NCI-H345 treated with DMSO at 0.1 percent for 48 hours (cell line): ENCODE data around the gene PARP2.
A peak's percentile ranks its signal among the peaks of the same experiment; 100 is the strongest.
"Not testable (repeated sequence)": the region's sequence is repeated elsewhere in the genome, so short reads cannot be mapped to it uniquely, and the experiment has no call there.

ENCODE experiments used
- DNase-seq: peaks from one replicate; lab custom pipeline; 2025; ENCODE audit not compliant: unreplicated experiment; lab: John Stamatoyannopoulos, UW

PARP2 gene

GRCh38 chr14:20343092-20343861 is at the start of gene PARP2:
Gene PARP2, plus strand, starts transcription at chr14:20343635. Its CDS starts 7 bp downstream, at chr14:20343642.
- peak; percentile 99 for DNase-seq

- no peak for DNase-seq
Observed at GRCh38 chr14:20294636-20295035, 48.8 kb upstream of the PARP2 start.

GRCh38 chr14:20295067-20295466 is 48.4 kb upstream of the PARP2 start:
- DNase-seq, result no peak

- no peak for DNase-seq
Observed at GRCh38 chr14:20302042-20302755, 41.2 kb upstream of the PARP2 start.

GRCh38 chr14:20305265-20306078 is 38.0 kb upstream of the PARP2 start, which contains the start of gene TTC5:
Gene TTC5, minus strand, starts transcription at chr14:20305951. Its CDS starts 14 bp downstream, at chr14:20305937.
- peak; percentile 79 for DNase-seq

- DNase-seq, result no peak
Observed at GRCh38 chr14:20306079-20306423, 37.4 kb upstream of the PARP2 start.

GRCh38 chr14:20314026-20314425 is 29.4 kb upstream of the PARP2 start:
- DNase-seq, result no peak

- no peak for DNase-seq
Observed at GRCh38 chr14:20317720-20318119, 25.7 kb upstream of the PARP2 start.

- DNase-seq, result peak; percentile 64
Observed at GRCh38 chr14:20327005-20327869, 16.2 kb upstream of the PARP2 start.

GRCh38 chr14:20328705-20329104 is 14.7 kb upstream of the PARP2 start:
- DNase-seq, result no peak

- no peak for DNase-seq
Observed at GRCh38 chr14:20329355-20329754, 14.1 kb upstream of the PARP2 start.

GRCh38 chr14:20331053-20331613 is 12.3 kb upstream of the PARP2 start:
- no peak for DNase-seq

- DNase-seq, result no peak
Observed at GRCh38 chr14:20332431-20332787, 11.0 kb upstream of the PARP2 start.

- DNase-seq, result no peak
Observed at GRCh38 chr14:20332788-20333493, 10.5 kb upstream of the PARP2 start, which contains the start of gene CCNB1IP1. Gene CCNB1IP1, minus strand, starts transcription at chr14:20333279. Its CDS starts 16,756 bp downstream, at chr14:20316523.

- DNase-seq, result no peak
Observed at GRCh38 chr14:20333494-20333841, 10.0 kb upstream of the PARP2 start.

- no peak for DNase-seq
Observed at GRCh38 chr14:20334017-20334416, 9.4 kb upstream of the PARP2 start.

- not testable (repeated sequence) for DNase-seq
Observed at GRCh38 chr14:20341032-20341431, 2.4 kb upstream of the PARP2 start.

- DNase-seq, result no peak
Observed at GRCh38 chr14:20341646-20342045, 1.8 kb upstream of the PARP2 start.

- peak; percentile 45 for DNase-seq
Observed at GRCh38 chr14:20343862-20344220, 406 bp downstream of the PARP2 start.

GRCh38 chr14:20345366-20345765 is 1.9 kb downstream of the PARP2 start:
- no peak for DNase-seq
